Measurements from ENCODE around the gene ARPC1A.

ARPC1A gene

DNA sequence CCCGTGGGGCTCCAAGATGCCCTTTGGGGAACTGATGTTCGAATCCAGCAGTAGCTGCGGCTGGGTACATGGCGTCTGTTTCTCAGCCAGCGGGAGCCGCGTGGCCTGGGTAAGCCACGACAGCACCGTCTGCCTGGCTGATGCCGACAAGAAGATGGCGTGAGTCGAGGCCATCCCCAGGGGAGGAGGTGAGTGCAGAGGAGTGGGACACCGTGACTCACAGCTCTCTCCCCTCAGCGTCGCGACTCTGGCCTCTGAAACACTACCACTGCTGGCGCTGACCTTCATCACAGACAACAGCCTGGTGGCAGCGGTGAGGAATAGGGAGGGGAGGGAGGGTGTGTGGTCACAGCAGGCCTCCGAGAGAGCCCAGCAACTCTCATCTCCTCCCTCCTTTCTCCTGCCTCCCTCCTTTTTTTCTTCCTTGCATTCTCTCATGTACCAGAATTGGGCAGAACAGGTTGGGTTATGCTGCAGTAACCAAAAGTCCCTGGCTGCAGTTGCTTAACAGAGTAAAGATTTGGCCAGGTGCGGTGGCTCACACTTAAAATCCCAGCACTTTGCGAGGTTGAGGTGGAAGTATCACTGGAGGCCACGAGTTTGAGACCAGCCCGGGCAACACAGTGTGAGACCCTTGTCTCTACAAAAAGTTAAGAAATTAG, 65.4 kb downstream of the ARPC1A start:
- no peak for DNase-seq (ENCODE audit: low read depth)

- DNase-seq (ENCODE audit: low read depth) = no peak
Measured at GRCh38 chr7:99392046-99392445, 66.3 kb downstream of the ARPC1A start.

DNA sequence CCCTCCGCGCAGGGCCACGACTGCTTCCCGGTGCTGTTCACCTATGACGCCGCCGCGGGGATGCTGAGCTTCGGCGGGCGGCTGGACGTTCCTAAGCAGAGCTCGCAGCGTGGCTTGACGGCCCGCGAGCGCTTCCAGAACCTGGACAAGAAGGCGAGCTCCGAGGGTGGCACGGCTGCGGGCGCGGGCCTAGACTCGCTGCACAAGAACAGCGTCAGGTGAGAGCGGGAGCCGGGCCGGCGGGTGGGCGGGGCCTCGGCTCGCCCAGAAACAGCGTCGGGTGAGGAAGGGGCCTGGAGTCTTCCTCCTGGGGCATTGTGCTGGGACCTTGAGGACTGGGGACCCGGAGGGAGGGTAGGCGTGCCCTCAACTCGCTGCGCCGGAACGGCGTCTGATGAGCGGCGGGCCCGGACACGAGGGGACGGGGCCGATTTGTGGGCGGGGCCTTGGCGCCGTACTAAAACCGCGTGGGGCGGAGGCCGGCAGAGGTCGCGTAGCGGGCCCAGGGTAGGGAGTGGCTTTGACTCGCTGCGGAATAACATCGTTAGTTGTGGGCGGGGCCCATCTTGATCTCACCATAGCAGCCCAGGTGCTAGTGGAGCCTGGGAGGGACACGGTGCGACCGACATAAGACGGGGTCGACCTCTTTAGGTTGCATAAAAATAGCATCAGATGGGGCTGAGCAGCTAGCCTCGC, 67.1 kb downstream of the ARPC1A start:
- no peak for DNase-seq (ENCODE audit: low read depth)

DNA sequence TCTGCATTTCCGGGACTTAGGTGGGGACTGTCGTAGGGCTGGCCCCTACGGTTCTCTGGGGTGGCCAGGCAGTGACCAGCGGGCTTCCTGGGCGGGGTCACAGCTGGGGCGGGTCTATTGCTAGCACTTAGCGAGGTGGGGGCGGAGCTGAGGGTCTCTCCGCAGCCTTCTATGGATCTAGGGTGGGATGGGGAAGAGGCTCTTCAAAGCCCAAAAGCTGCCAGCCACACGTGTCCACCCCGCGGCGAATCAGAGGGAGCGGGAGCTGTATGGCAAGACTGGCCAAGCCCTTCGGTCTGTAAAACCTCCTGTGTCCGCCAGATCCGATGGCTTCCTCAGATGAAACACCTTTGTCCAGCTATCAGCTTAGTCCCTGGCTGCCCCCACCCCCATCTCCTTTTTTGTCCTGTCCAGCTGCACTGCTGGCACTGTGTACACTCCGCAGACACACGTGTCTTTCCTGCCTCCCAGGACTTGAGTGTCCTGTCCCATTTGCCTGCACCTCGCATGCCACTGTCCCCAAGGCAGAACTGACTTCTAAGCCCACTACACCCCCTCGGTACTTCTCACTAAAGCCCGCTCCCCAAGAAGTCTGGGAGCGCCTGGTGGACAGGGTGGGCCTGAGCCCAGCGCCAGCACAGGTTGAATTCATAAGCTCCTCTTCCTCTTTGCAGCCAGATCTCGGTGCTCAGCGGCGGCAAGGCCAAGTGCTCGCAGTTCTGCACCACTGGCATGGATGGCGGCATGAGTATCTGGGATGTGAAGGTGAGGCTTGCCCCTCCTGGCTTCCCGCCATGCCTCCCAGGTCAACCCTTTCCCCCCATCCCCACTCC, 67.9 kb downstream of the ARPC1A start:
- DNase-seq (ENCODE audit: low read depth) = no peak

- DNase-seq (ENCODE audit: low read depth) = no peak
Measured at GRCh38 chr7:99394188-99394502, 68.4 kb downstream of the ARPC1A start.

DNA sequence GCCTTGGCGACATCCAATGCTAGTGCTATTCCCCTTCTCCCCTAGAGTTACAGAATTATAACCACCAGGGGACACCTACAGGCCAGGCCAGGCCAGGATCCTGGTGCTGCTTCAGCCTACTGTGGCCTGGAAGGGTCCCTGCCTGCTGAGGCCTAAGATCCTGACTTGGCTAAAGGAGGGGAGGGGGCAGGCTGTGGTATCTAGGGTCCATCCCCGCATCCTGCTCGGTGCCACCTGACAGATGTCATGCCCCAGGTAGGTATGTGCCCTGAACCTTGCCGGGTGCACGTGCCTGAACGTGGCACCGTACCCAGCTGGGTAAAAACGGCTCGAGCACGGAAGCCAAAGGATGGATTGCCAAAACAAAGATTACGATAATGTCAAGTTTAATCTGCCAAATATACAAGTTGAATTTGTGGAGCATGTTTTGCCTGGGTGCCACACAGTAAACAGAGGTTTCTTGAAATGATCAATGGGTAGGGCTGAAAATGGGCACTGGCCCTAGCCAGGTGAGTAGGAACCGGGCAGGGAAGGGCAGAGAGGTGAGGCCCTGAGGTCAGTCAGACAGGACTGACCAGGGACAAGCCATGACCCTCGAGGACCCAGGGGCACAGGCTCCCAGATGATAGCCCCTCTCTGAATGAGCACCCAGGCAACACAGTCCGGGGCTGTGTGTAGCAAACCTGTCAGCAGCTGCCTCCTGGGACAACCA, 70.1 kb downstream of the ARPC1A start:
- no peak for DNase-seq (ENCODE audit: low read depth)

DNA sequence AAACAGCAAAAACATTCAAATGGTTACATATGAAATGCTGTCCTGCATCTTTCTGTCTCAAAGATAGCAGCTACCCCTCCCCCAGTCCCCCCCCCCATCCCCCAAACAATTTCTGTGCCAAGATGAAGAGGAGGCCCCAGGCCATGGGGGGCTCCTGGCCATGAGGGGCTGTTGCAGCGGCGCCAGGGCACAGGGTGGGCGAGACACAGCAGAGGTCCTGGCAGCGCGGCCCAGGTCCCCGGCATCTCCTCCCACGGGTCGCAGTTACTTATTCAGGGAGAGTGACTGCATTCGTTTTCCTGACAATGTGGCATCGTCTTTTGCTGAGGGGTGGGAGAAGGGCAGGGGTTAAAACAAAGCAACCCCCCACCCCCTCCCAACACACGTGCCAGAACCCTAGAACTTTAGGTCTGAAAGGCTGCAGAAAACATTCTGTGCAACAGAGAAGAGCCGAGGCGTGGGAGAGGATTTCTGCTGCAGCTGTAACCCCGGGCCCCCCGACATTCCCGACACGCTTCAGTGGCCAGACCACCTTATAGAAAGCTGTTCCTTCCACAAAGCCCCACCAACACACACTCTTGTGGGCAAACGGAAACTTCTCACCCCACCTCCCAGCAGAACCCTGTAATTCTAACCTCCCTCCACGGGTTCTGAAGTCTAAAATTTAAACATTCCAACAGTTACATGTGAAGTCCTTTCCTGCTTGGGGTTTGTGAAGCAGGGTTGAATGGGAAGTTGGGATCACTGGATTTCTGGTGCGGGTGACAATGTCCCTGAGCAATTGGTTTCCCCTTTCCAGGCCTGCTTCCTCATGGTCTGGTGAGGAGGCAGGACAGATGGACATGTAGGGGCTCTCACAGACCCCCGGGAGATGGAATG, 71.0 kb downstream of the ARPC1A start:
- no peak for DNase-seq (ENCODE audit: low read depth)

DNA sequence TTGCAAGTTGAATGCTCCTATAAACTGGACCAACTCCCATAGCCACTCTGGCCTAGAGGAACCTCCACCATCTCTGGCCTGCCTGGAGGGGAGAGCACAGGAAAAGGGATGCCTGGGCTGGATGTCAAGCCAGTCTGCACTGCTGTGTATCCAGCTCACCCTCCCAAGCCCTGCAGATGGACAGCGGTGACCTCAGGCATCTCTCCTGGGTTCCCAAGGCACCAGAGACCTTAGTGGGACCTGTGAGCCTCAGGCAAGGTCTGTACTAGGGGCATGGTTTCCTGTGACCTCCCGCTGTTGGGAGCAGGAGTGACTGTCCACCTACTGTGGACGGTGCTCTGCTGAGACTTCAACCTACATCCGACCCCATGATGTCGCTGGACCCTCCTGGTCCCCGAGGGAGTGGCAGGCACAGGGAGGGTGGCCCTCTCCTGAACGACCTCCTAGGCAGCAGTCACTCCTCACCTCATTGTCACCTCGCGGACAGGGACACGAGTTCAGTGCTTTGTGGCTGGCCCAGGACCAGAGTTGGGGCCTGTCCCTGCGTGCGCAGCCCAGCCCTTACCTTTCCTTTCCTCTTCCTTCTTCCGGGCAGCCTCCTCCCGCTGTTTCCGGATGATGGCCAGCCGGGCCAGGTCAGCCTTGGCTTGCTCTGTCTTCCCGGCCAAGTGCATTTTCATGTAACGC, 71.7 kb downstream of the ARPC1A start:
- DNase-seq (ENCODE audit: low read depth) = no peak

GRCh38 chr7:99398891-99399445, 73.3 kb downstream of the ARPC1A start:
- no peak for DNase-seq (ENCODE audit: low read depth)

DNA sequence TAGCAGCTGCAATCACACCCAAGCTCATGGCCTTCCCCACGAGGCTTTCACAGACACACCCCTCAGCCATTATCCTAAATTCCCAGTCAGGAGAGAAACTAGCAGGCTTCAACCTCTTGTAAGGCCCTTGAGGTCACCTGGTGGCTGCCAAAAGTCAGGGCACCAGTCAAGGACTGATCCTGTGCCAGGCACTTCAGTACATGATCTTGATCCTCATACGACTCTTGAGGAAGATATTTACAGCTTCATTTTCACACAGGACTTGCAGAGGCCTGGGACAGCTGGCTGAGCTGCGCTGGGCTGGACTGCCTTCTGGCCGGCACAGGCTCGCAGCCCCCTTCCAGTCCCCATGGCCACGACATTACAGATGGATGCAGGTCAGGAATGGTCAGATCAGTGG, 73.9 kb downstream of the ARPC1A start:
- no peak for DNase-seq (ENCODE audit: low read depth)

DNA sequence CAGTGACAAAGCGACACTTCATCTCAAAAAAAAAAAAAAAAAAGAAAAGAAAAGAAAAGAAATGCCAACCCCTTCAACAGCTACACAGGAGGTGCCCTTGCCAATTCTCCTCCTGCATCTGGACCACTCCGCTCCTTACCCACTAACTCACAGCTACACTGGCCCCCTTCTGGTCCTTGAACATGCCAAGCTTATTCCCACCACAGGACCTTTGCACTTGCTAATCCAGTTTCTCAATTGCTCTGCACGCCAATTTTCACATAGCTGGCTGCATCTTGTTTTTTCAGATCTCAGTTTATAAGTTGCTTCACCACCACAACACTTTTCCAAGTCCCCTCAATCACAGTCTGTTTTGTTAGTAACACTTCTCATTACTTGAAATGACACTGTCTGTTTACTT, 77.2 kb downstream of the ARPC1A start:
- no peak for DNase-seq (ENCODE audit: low read depth)

DNA sequence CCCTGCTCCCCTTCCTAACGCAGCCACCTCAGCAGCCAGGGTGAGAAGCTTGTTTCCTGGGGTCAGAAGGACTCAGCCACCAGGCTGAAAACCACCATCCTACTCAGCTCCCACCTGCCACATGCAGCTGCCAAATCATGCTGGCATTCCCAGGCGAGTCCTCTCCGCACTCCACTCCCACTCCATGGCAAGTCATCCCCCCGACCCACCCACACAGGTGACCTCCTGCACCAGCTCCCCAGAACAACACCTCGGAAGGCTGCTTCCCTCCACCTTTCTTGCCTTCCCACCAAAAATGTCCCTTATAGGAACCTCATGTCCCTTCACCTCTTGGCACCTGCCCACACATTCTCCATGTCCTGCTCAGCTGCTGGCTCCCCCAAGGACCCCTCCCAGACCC, 78.1 kb downstream of the ARPC1A start:
- no peak for DNase-seq (ENCODE audit: low read depth)

DNA sequence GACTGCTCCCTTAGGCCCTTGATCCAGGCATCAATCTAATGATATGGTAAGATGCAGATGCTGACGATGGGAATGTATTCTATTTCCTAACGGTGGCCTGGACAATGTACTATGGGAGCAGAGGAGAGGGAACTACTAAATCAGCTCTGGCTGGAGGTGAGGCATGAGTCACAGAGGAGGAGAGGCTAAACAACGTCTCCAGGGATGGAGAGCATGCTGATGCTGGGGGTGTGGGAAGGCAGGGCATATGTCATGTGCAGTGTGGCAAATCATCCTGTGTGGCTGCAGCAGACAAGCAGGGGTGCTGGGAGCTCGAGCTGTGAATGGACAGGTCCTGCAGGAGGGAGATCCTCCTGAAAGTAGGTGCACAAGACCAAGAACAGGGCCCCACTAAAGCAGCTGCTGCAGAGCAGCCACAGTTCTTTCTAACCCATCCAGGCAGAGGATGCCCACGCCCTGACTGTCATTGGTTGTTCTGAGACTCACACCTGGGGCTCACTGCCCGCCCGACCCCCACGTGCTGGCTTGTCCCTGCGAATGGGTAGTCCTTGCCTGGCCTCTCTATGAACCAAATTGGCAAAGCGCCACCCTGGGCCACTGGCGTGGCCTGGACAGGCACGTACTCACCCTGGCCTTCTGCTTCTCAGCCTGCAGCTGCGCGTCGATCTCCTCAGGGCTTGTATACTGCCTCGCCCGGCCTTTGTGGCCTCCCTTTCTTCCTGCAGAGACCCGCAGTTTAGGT, 78.7 kb downstream of the ARPC1A start:
- no peak for DNase-seq (ENCODE audit: low read depth)

- no peak for DNase-seq (ENCODE audit: low read depth)
Measured at GRCh38 chr7:99404977-99405320, 79.3 kb downstream of the ARPC1A start.

DNA sequence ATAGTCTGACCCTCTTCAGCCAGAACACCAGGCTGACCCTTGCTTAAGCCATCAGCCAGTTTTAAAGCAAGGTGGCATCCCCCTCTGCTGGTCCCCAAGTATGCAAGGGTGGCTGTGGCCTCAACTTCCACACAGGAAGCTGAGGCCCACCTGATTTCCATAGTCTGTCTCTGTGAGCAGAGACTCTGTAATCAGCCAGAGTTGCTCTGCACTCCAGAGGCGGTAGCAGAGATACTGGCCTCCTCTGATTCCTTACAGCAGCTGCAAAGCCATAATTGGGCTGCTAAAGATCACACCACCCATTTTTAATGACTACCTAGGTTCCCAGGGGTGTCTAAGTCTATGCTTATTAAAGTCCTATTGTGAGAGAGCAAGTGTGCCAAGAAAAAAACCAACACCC, 80.9 kb downstream of the ARPC1A start:
- DNase-seq (ENCODE audit: low read depth) = no peak

- DNase-seq (ENCODE audit: low read depth) = no peak
Measured at GRCh38 chr7:99407872-99408378, 82.2 kb downstream of the ARPC1A start.

- DNase-seq (ENCODE audit: low read depth) = peak; percentile 83
Measured at GRCh38 chr7:99408379-99409191, 82.9 kb downstream of the ARPC1A start, which contains the start of the genes BUD31 and PDAP1. Gene BUD31, plus strand, starts transcription at chr7:99408969. Its CDS starts 2,124 bp downstream, at chr7:99411093. Gene PDAP1, minus strand, starts transcription at chr7:99408597. Its CDS starts 49 bp downstream, at chr7:99408548.

GRCh38 chr7:99409192-99409572, 83.5 kb downstream of the ARPC1A start:
- DNase-seq (ENCODE audit: low read depth) = no peak

DNA sequence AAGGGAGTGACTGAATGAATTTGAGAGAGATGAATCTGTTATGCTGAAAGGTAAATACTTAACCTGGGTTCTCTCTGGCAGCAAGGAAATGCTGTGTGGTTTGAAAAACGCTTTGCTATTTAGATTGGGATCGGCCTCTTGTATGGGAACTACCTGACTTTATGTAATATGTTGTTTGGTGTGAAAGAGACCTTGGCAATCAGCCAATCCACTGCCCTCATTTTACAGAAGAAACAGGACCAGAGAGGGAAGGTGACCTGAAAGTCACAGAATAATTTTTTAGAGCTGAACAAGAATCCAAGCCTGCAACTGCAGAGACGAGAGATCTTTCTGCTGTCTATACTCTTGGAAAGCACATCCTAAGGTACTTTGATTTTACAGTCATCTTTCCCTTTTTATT, 84.1 kb downstream of the ARPC1A start:
- no peak for DNase-seq (ENCODE audit: low read depth)

Measured in stimulated activated CD8-positive, alpha-beta memory T cell treated with anti-CD3 and anti-CD28 coated beads, Interleukin-7, amount 100 ng/mL, for 24 hours (primary cell).